Measurements from ENCODE around the gene GSTM2.
A peak's percentile ranks its signal among the peaks of the same experiment; 100 is the strongest.
"Not testable (repeated sequence)": the region's sequence is repeated elsewhere in the genome, so short reads cannot be mapped to it uniquely, and the experiment has no call there.

GSTM2 gene

GRCh38 chr1:109685399-109685798, 17.5 kb downstream of the GSTM2 start:
- not testable (repeated sequence) for DNase-seq

- not testable (repeated sequence) for DNase-seq
Observed at GRCh38 chr1:109685890-109686289, 18.0 kb downstream of the GSTM2 start.

- DNase-seq, result not testable (repeated sequence)
Observed at GRCh38 chr1:109687109-109687508, 19.3 kb downstream of the GSTM2 start.

- DNase-seq, result no peak
Observed at GRCh38 chr1:109687641-109688499, 20.0 kb downstream of the GSTM2 start, which contains the start of gene GSTM1. TSS of gene GSTM1 (plus strand) at chr1:109687817. CDS start at chr1:109687874, 57 bp downstream.

- DNase-seq, result no peak
Observed at GRCh38 chr1:109689844-109690405, 22.1 kb downstream of the GSTM2 start.

GRCh38 chr1:109691759-109692158, 23.9 kb downstream of the GSTM2 start:
- no peak for DNase-seq

GRCh38 chr1:109694400-109694799, 26.5 kb downstream of the GSTM2 start:
- DNase-seq, result not testable (repeated sequence)

- not testable (repeated sequence) for DNase-seq
Observed at GRCh38 chr1:109695138-109695537, 27.3 kb downstream of the GSTM2 start.

GRCh38 chr1:109697066-109697465, 29.2 kb downstream of the GSTM2 start:
- DNase-seq, result no peak

- not testable (repeated sequence) for DNase-seq
Observed at GRCh38 chr1:109697861-109698260, 30.0 kb downstream of the GSTM2 start.

GRCh38 chr1:109702940-109703339, 35.1 kb downstream of the GSTM2 start:
- not testable (repeated sequence) for DNase-seq

- no peak for DNase-seq
Observed at GRCh38 chr1:109704173-109704572, 36.3 kb downstream of the GSTM2 start.

GRCh38 chr1:109705411-109705810, 37.6 kb downstream of the GSTM2 start:
- no peak for DNase-seq

GRCh38 chr1:109708949-109709348, 41.1 kb downstream of the GSTM2 start:
- not testable (repeated sequence) for DNase-seq

GRCh38 chr1:109709822-109710221, 42.0 kb downstream of the GSTM2 start:
- not testable (repeated sequence) for DNase-seq

GRCh38 chr1:109711593-109712320, 43.9 kb downstream of the GSTM2 start, which contains the start of gene GSTM5:
TSS of gene GSTM5 (plus strand) at chr1:109712251. CDS start at chr1:109712313, 62 bp downstream.
- peak in 1 of 2 donors; percentile 53 for DNase-seq

GRCh38 chr1:109712321-109712864, 44.5 kb downstream of the GSTM2 start:
- no peak for DNase-seq

- no peak for DNase-seq
Observed at GRCh38 chr1:109713636-109714035, 45.8 kb downstream of the GSTM2 start.

GRCh38 chr1:109714661-109715372, 47.0 kb downstream of the GSTM2 start:
- no peak for DNase-seq

- no peak for DNase-seq
Observed at GRCh38 chr1:109716121-109716520, 48.3 kb downstream of the GSTM2 start.

- DNase-seq, result no peak
Observed at GRCh38 chr1:109716570-109717090, 48.8 kb downstream of the GSTM2 start.

GRCh38 chr1:109717729-109718128, 49.9 kb downstream of the GSTM2 start:
- DNase-seq, result no peak
